ACHN (cell line): ENCODE measurements around the gene BIN1.

ENCODE experiments used
- DNase-seq: peaks from one replicate; pipeline ENCODE4 v3.0.0-alpha.2; 2015
- in situ Hi-C: cut with HindIII; loops from 2 replicates; pipeline ENCODE4 v1.10.0; 2017; ENCODE audit warnings: low sequenced_read_pairs, low pct_ligation_motif_present, low pct_unique_long_range_greater_than_20kb

The BIN1 gene

GRCh38 chr2:127068351-127068741 is 38.6 kb downstream of the BIN1 start:
- in situ Hi-C loops: no loop called here
- DNase-seq: no peak

DNA sequence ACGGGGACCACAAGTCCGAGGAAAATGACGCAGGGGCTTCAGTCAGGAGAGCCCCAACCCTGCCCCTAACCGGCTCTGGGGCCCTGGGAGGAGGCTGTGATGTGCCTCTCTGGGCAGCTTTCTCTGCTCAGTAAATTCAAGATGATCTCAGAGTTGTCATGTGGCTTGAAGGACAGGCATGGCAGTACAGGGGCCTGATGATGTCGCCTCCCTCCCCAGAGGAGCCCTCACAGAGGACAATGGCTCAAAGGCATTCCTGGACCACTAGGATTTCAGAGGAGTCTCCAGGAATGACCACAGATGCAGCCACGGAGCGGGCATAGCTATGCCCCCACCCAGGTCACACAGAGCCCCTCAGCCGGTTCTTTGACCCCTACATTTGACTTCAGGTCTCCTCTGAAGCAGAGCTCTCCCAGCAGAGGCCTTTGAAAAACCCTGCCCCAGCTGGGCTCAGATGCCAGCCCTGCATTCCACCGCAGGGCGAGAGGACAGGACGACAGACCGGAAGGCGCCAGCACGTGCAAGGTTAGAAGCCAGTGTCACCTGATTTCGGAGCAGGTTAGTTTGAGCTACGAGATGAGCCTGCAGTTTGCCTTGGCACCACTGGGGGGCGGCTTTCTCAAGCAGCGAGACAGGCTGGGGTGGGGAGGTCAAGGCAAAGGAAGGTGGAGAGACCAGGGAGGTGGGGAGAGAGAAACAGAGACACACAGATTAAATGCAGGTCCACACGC is 39.2 kb downstream of the BIN1 start:
- peak; percentile 75 for DNase-seq
- in situ Hi-C loops: no loop called here

- DNase-seq: no peak
- in situ Hi-C loops: no loop called here
These were observed 40.0 kb downstream of the BIN1 start for GRCh38 chr2:127066942-127067341.

- no peak for DNase-seq
These were observed 41.0 kb downstream of the BIN1 start for GRCh38 chr2:127065940-127066318.

DNA sequence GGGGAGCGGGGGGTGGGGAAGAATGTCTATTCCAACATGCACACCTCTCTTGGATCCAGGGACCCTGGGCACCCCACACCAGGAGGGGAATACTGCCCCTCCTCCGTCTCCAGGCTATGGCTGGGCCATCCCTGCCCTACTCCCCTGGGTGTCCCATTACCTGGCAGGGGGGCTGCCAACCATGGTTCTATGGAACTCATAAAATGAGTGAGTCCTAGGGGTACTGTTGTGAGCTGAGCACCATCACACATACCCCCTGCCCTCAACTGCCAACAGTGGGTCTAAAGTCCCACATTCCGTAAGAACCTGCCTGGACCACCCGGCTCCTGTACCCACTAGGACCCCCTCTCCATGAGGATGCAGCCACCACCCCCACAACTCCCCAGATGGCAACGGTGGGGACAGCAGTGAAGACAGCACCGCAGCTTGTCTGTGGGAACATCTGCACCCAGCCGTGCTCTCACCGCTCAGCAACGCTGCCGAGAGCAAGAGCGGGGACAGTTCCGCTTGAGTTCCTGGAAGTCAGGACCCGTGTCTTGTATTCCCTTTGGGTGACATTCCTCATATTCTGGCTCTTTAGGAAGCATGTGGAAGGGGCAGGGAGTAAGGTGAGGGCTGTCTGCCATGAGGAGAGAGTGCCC is 41.5 kb downstream of the BIN1 start:
- in situ Hi-C loops: no loop called here
- no peak for DNase-seq

More at GRCh38 chr2:127065940-127066318, 41.0 kb downstream of the BIN1 start:
- in situ Hi-C loops: no loop called here

GRCh38 chr2:127064642-127065250 is 42.2 kb downstream of the BIN1 start:
- in situ Hi-C loops: no loop called here
- DNase-seq: peak; percentile 97

DNA sequence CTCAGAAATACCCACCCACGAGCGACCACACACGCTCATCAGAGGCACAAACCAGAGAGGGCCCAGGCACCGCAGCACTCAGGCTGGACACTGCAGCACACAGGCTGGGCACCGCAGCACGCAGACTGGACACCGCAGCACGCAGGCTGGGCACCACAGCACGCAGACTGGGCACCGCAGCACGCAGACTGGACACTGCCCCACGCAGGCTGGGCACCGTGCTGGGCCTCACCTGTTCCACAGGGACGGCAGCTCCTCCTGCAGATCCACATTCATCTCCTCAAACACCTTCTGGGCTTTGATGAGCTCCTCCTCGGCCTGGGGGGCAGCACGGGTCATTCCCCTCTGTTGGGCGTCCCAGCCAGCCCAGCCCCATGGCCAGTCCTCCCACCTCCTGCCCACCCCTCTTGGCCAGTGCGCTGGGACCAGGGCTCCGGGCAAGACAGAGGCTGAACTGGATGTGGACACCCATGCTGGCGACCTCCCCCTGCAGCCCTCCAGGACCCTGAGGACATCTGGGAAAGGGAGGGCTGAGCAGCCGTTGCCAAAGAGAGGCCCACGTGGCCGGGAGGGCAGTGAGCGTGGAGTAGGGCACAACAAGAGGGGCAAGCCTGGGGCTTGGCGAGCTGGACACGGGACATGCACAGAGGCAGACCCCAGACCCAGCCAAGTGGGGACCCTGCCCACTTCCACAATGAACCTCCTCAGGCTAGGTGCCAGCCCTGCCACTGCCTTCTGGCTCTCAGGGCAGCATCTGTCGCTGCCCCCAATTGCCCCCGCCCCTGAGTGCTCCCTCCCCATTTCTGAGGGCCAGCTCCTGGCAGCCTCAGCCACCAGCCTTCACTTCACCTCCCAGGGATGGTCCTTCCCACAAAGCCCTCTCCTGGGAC is 43.0 kb downstream of the BIN1 start:
- in situ Hi-C loops: no loop called here
- no peak for DNase-seq

DNA sequence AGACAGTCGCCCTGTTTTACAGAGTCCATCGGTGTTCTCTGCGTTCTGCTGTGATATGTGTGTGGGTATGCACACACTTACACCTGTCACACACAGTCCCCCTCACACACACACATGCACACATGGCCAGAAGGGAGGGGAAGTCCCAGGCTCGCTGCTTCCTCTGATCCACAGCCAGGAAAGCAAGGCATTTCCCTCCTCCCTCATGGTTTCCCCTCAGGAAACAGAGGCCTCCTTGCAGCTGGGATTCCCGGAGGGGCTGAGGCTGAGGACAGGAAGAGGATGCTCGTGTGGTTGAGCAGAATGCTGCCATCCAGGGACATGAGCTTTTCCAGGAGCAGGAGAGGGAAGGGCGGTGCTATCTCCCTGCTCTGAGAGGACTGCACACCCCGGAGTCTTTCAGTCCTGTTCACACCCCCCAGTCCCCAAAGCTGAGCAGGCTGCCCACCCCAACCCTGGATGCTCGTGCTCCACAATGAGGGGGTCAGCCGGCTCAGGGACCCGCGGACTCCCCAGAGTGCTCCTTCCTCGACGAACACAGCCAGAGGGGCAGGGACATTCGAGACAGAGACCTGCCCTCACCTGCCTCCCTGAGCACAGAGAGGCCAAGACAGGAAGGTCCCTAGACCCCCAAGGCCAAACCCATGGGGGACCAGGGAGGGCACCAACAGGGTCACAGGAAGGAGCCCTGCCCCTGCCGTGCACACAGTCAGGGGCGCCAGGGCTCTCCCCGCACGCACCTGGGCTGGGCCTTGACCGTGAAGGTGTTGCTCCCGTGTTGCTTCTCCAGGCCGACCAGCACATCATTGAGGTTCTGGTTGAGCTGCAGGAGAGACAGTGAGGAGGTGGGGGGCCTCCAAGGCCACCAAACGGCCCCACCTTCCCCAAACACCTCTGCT is 45.3 kb downstream of the BIN1 start:
- DNase-seq: no peak
- in situ Hi-C loops: no loop called here

- no peak for DNase-seq
- in situ Hi-C loops: no loop called here
These were observed 46.5 kb downstream of the BIN1 start for GRCh38 chr2:127060264-127060945.

DNA sequence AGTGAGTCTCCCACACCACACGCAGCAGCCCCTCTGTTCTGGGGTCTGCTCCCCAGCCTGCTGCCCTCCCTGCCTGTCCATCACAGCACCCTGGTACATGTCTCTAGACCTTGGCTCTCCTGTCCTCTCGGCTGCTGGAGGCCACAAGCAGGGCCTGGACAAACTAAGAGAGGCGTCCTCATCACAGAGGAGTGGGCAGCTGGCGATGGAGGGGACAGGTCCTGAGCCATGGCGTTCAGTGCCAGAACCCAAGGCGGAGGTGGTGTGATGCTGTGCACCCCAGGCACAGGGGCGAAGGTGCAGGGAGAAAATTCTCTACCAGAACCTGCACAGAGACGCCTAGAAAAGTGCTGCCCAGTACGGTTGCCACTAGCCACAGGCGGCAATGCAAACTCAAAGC is 47.4 kb downstream of the BIN1 start:
- no peak for DNase-seq
- in situ Hi-C loops: no loop called here

DNA sequence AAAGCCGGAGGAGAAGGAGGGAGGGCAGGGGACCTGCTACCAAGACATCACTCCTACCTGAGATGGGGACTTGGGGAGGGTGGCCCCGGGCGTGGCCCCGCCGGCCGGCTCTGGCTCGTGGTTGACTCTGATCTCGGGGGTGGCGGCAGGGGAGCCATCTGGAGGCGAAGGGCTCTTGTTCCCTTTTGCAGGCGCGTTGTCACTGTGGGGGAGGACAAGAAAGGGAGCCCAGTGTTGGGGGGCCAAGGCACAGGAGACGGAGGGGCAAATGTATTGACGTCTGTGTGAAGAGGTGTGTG is 48.1 kb downstream of the BIN1 start:
- no peak for DNase-seq
- in situ Hi-C loops: no loop called here

- in situ Hi-C loops: no loop called here
- DNase-seq: no peak
These were observed 48.6 kb downstream of the BIN1 start for GRCh38 chr2:127058246-127058953.

DNA sequence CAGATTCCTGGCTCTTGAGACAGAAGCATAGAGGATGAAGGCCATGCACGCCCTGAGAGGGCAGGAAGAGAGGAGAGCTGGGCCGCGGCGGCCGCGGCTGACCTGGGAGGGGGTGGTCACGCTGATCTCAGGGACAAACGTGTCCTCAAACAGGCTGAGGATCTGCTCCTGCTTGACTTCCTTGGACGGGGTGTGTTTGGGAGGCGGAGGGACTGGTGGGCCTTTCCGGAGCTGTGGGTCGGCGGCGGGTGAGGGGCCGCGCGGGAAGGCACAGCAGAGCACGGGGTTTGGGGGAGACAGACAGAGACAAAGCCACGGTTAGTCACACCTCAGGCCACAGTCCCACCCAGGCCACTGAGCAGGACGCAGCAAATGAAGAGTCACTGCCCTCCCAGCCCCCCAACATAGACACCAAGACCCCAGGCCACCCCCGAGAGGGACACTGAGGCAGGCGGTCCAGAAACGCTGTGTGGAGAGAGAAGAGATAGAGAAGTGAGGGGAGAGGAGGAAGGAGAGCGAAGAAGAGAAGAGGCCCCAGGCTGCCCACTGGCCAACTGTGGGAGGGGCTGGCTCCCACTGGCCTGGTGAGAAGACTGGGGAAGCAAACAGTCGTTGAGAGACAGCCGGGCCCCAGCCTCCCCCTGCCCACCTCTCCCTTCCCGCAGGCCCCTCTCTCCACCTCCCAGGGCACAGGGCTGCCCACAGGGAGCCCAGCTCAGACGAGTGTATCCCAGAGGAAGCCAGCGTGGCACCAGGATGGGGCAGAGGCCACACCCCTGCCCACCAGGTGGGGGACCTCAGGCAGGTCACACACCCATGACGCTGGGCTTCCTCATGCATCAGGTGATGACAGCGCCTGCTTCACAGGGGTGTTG is 49.3 kb downstream of the BIN1 start:
- no peak for DNase-seq
- in situ Hi-C loops: no loop called here

- in situ Hi-C loops: no loop called here
- DNase-seq: no peak
These were observed 50.2 kb downstream of the BIN1 start for GRCh38 chr2:127056631-127057370.

- DNase-seq: no peak
- in situ Hi-C loops: no loop called here
These were observed 50.9 kb downstream of the BIN1 start for GRCh38 chr2:127056086-127056485.

- DNase-seq: no peak
- in situ Hi-C loops: no loop called here
These were observed 51.2 kb downstream of the BIN1 start for GRCh38 chr2:127055786-127056076.
